Panc1 (cell line): ENCODE results near the gene SLC19A2. TPM values are rescaled to one million over a fixed set of nuclear protein-coding genes. Genes with fewer than 3 reads are reported as not detected.

ENCODE experiments used
- ATAC-seq: fragments of 200-7000 bp; cut with Tn5 transposase; 2 replicates; pipeline ENCODE4 v1.9.1; 2020; ENCODE audit warnings: mild to moderate bottlenecking, moderate library complexity
- BruUV-seq: library from RNA; stranded (reverse); fragments of 400-500 nt; replicated peaks from 2 replicates; lab custom pipeline; 2021; lab: Mats Ljungman, UMichigan
- CTCF ChIA-PET: fragments of 300-600 bp; sonication (Branson Sonifier 250); formaldehyde crosslinking; loops from one replicate; lab custom pipeline; 2022; ENCODE audit warnings: antibody characterized with exemption; lab: Charles Lee
- POLR2A ChIA-PET: fragments of 300-600 bp; sonication (Branson Sonifier 250); formaldehyde crosslinking; loops from one replicate; lab custom pipeline; 2022; ENCODE audit warnings: antibody characterized with exemption; lab: Charles Lee
- DNase-seq: peaks from one replicate; pipeline ENCODE4 v3.0.0-alpha.2; 2010; ENCODE audit warnings: low read depth, low spot score
- H3K27ac ChIP-seq: 2 replicates; pipeline ENCODE4 v1.5.1; 2011; ENCODE audit warnings: mild to moderate bottlenecking, low read length, inconsistent platforms
- H3K27me3 ChIP-seq: fragments of 200-500 bp; sonication (Bioruptor generic); 2 replicates; pipeline ENCODE4 v1.6.0; 2014; ENCODE audit warnings: low read length, inconsistent platforms; ENCODE audit not compliant: control insufficient read depth, insufficient read depth
- H3K36me3 ChIP-seq: fragments of 200-500 bp; sonication (Bioruptor generic); 2 replicates; pipeline ENCODE4 v1.5.1; 2014; ENCODE audit warnings: inconsistent platforms, mild to moderate bottlenecking, low read length, moderate library complexity; ENCODE audit not compliant: control insufficient read depth, insufficient read depth
- H3K4me1 ChIP-seq: 2 replicates; pipeline ENCODE4 v1.5.1; 2011; ENCODE audit warnings: inconsistent platforms, mild to moderate bottlenecking, low read length, moderate library complexity; ENCODE audit not compliant: control insufficient read depth, insufficient read depth
- H3K4me3 ChIP-seq, 2 experiments: 2 replicates each; pipeline ENCODE4 v1.5.1; 2011 to 2012; ENCODE audit warnings: low read depth in 2 of 2, low read length in 2 of 2, mild to moderate bottlenecking in 2 of 2, inconsistent platforms in 1 of 2, moderate library complexity in 1 of 2
- H3K9me3 ChIP-seq: fragments of 200-500 bp; sonication (Bioruptor generic); 2 replicates; pipeline ENCODE4 v1.5.1; 2014; ENCODE audit warnings: low read depth, mild to moderate bottlenecking, inconsistent platforms, low read length, moderate library complexity; ENCODE audit not compliant: control insufficient read depth, insufficient read depth
- CTCF ChIP-seq: fragments of 450-650 bp; IDR thresholded peaks from 2 replicates; pipeline ENCODE4 v1.5.1; 2017; ENCODE audit warnings: mild to moderate bottlenecking
- POLR2AphosphoS5 ChIP-seq: IDR thresholded peaks from 2 replicates; pipeline ENCODE4 v1.6.1; 2012; ENCODE audit warnings: mild to moderate bottlenecking, low read depth, low read length, moderate library complexity
- REST ChIP-seq, 2 experiments: IDR thresholded peaks; 2 replicates each; pipeline ENCODE4 v1.6.1; 2011 to 2012; ENCODE audit warnings: low read depth in 2 of 2, control low read depth in 1 of 2, low read length in 1 of 2, mild to moderate bottlenecking in 1 of 2, moderate library complexity in 1 of 2; ENCODE audit not compliant: insufficient read depth in 1 of 2
- SIN3A ChIP-seq: IDR thresholded peaks from 2 replicates; pipeline ENCODE4 v1.6.1; 2012; ENCODE audit warnings: low read depth, mild to moderate bottlenecking, low read length, moderate library complexity, borderline replicate concordance; ENCODE audit not compliant: insufficient read depth
- TCF7L2 ChIP-seq: IDR thresholded peaks from 2 replicates; pipeline ENCODE4 v1.6.1; 2011; ENCODE audit warnings: mild to moderate bottlenecking, low read depth, low read length, inconsistent platforms
- in situ Hi-C: cut with HindIII; loops from 2 replicates; pipeline ENCODE4 v1.10.0; 2016; ENCODE audit warnings: low sequenced_read_pairs, low pct_unique_long_range_greater_than_20kb
- intact Hi-C: fragments of 100-400 bp; cut with micrococcal nuclease; formaldehyde crosslinking; loops from one replicate; pipeline ENCODE4 v1.10.0; 2022; ENCODE audit not compliant: unreplicated experiment
- total RNA-seq: library from RNA; stranded (reverse); gene quantifications from one replicate; pipeline ENCODE4 v1.2.1, GENCODE V29; 2021; ENCODE audit not compliant: unreplicated experiment

SLC19A2 gene
- total RNA-seq, 1 experiment from 2014 or later = 10.8 TPM

GRCh38 chr1:169479363-169480066 is 6.2 kb downstream of the SLC19A2 start:
- Histone ChIP-seq H3K36me3 (no peaks in the 10 kb centered on the region), H3K4me1 (peaks cover 13% of the 10 kb centered on the region), H3K27ac (no peak overlapping the region), H3K9me3 (no peaks in the 10 kb centered on the region), H3K27me3 (no peaks in the 10 kb centered on the region), H3K4me3 (no peak overlapping the region)
- in situ Hi-C loops (no loop called here), intact Hi-C loops (no loop called here)
- ChIA-PET POLR2A (interaction anchor here (0.6 kb wide), 1 partner anchor 16 kb away, joined by 11 read pairs; no protein-coding TSS in a partner anchor), CTCF (no interaction called here)
- no peak for TF ChIP-seq REST (IDR thresholded peaks at IDR 0.05; ENCODE audit: insufficient read depth in 1 of 2, low read depth in 2 of 2, low read length in 1 of 2)
- no peak for TF ChIP-seq POLR2AphosphoS5
- no peak for TF ChIP-seq TCF7L2
- TF ChIP-seq SIN3A = no peak
- TF ChIP-seq CTCF = no peak
- no TSS peak for BruUV-seq
- DNase-seq (no peak), ATAC-seq (no peak)

DNA sequence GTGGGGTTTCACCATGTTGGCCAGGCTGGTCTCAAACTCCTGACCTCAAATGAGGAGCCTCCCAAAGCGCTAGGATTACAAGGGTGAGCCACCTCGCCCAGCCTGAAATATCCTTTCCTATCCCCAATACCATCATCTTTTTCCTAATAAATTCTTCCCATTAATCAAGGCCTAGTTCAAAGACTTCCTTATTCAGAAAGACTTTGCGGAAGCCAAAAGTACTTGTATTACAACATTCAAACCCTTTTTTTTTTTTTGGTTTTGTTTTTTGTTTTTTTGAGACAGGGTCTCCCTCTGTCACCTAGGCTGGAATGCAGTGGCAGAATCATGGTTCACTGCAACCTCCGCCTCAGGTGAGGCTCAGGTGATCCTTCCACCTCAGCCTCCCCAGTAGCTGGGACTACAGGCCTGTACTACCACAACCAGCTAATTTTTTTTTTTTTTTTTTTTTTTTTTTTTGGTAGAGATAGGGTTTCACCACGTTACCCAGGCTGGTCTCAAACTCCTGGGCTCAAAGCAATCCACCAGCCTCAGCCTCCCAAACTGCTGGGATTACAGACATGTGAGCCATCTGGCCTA is 7.6 kb downstream of the SLC19A2 start:
- ChIA-PET POLR2A (no interaction called here), CTCF (no interaction called here)
- intact Hi-C loops (no loop called here), in situ Hi-C loops (no loop called here)
- BruUV-seq = no TSS peak
- no peak for TF ChIP-seq CTCF
- no peak for TF ChIP-seq TCF7L2
- TF ChIP-seq SIN3A = no peak
- TF ChIP-seq REST (IDR thresholded peaks at IDR 0.05; ENCODE audit: insufficient read depth in 1 of 2, low read depth in 2 of 2, low read length in 1 of 2) = no peak
- no peak for TF ChIP-seq POLR2AphosphoS5
- ATAC-seq (no peak), DNase-seq (no peak)
- H3K36me3 ChIP-seq = no peaks in the 10 kb centered on the region
- H3K4me3 ChIP-seq = no peak overlapping the region
- no peak overlapping the region for H3K27ac ChIP-seq
- H3K27me3 ChIP-seq = no peaks in the 10 kb centered on the region
- no peaks in the 10 kb centered on the region for H3K9me3 ChIP-seq
- peaks cover 2% of the 10 kb centered on the region for H3K4me1 ChIP-seq
